HEK293 (cell line): Measurements from ENCODE around the gene PHEX.

Experiments used
- CTCF ChIA-PET: fragments of 350-600 bp; formaldehyde crosslinking; extraction: SDS; loops from one replicate; lab custom pipeline; 2021; ENCODE audit warnings: antibody characterized with exemption; lab: Yijun Ruan, JAX
- POLR2A ChIA-PET: fragments of 300-600 bp; formaldehyde crosslinking; extraction: SDS; loops from one replicate; lab custom pipeline; 2020; ENCODE audit warnings: antibody characterized with exemption, inconsistent platforms; lab: Yijun Ruan, JAX
- H3K27ac ChIP-seq: fragments of 200-500 bp; sonication (Bioruptor generic); 2 replicates; pipeline ENCODE4 v1.5.1; 2014; ENCODE audit warnings: low read depth, low read length, control low read depth, inconsistent platforms; ENCODE audit errors: extremely low read depth
- H3K36me3 ChIP-seq, 2 experiments: fragments of 200-500 bp in 1 of 2; sonication (Bioruptor generic) in 1 of 2; 1 replicate in 1 of 2; 2 replicates in 1 of 2; pipeline ENCODE4 v1.5.1; 2014 to 2017; ENCODE audit warnings: inconsistent platforms in 2 of 2, low read length in 2 of 2; ENCODE audit not compliant: control insufficient read depth in 2 of 2, insufficient read depth in 1 of 2
- H3K4me1 ChIP-seq: fragments of 200-500 bp; sonication (Bioruptor generic); 2 replicates; pipeline ENCODE4 v1.5.1; 2014; ENCODE audit warnings: mild to moderate bottlenecking, low read length, inconsistent platforms; ENCODE audit not compliant: control insufficient read depth, insufficient read depth
- H3K4me3 ChIP-seq: 2 replicates; pipeline ENCODE4 v1.5.1; 2011; ENCODE audit warnings: low read depth, mild to moderate bottlenecking, control low read depth, low read length, moderate library complexity
- H3K9me3 ChIP-seq: fragments of 200-500 bp; sonication (Bioruptor generic); 2 replicates; pipeline ENCODE4 v1.5.1; 2014; ENCODE audit warnings: low read depth, low read length, inconsistent platforms; ENCODE audit not compliant: control insufficient read depth, insufficient read depth
- GFI1B ChIP-seq: fragments of 450-650 bp; formaldehyde crosslinking; IDR thresholded peaks from 2 replicates; pipeline ENCODE4 v1.5.1; 2016; ENCODE audit warnings: missing biosample characterization, missing genetic modification characterization
- SCRT2 ChIP-seq: fragments of 450-650 bp; formaldehyde crosslinking; IDR thresholded peaks from 2 replicates; pipeline ENCODE4 v1.5.1; 2016; ENCODE audit warnings: missing biosample characterization, missing genetic modification characterization
- SETDB1 ChIP-seq: IDR thresholded peaks from one replicate; pipeline ENCODE4 v1.6.1; 2017; ENCODE audit warnings: mild to moderate bottlenecking, low read length, moderate library complexity, mixed read lengths; ENCODE audit not compliant: insufficient read length
- SP7 ChIP-seq: fragments of 450-650 bp; formaldehyde crosslinking; IDR thresholded peaks from 2 replicates; pipeline ENCODE4 v1.5.1; 2016; ENCODE audit warnings: missing biosample characterization, missing genetic modification characterization
- ZBTB11 ChIP-seq: fragments of 450-650 bp; formaldehyde crosslinking; conservative IDR thresholded peaks from 2 replicates; pipeline ENCODE4 v1.5.1; 2016; ENCODE audit warnings: low read depth, missing biosample characterization, missing genetic modification characterization
- ZBTB20 ChIP-seq: fragments of 450-650 bp; formaldehyde crosslinking; IDR thresholded peaks from 2 replicates; pipeline ENCODE4 v1.5.1; 2016; ENCODE audit warnings: missing biosample characterization, missing genetic modification characterization
- ZBTB49 ChIP-seq: fragments of 450-650 bp; formaldehyde crosslinking; IDR thresholded peaks from 2 replicates; pipeline ENCODE4 v1.5.1; 2016; ENCODE audit warnings: missing biosample characterization, missing genetic modification characterization, low read depth
- ZFP37 ChIP-seq: fragments of 450-650 bp; formaldehyde crosslinking; IDR thresholded peaks from 2 replicates; pipeline ENCODE4 v1.5.1; 2016; ENCODE audit warnings: missing biosample characterization, missing genetic modification characterization
- ZNF248 ChIP-seq: fragments of 450-650 bp; formaldehyde crosslinking; IDR thresholded peaks from 2 replicates; pipeline ENCODE4 v1.5.1; 2017; ENCODE audit warnings: missing biosample characterization, missing genetic modification characterization
- ZNF274 ChIP-seq, 2 experiments: fragments of 200-500 bp in 1 of 2; fragments of 450-650 bp in 1 of 2; sonication (Bioruptor generic) in 1 of 2; formaldehyde crosslinking in 1 of 2; IDR thresholded peaks; 2 replicates each; pipeline versions ENCODE4 v1.5.1 to v1.6.1; 2014 to 2016; ENCODE audit warnings: borderline replicate concordance in 1 of 2, inconsistent platforms in 1 of 2, low read length in 1 of 2, missing biosample characterization in 1 of 2, missing genetic modification characterization in 1 of 2
- ZNF335 ChIP-seq: fragments of 450-650 bp; formaldehyde crosslinking; conservative IDR thresholded peaks from 2 replicates; pipeline ENCODE4 v1.5.1; 2016; ENCODE audit warnings: missing biosample characterization, missing genetic modification characterization
- ZNF48 ChIP-seq: fragments of 450-650 bp; formaldehyde crosslinking; IDR thresholded peaks from 2 replicates; pipeline ENCODE4 v1.5.1; 2016; ENCODE audit warnings: missing biosample characterization, missing genetic modification characterization
- ZNF549 ChIP-seq: fragments of 450-650 bp; IDR thresholded peaks from 2 replicates; pipeline ENCODE4 v1.5.1; 2018; ENCODE audit warnings: missing biosample characterization, missing genetic modification characterization, mild to moderate bottlenecking, inconsistent platforms, moderate library complexity
- ZNF654 ChIP-seq: fragments of 450-650 bp; formaldehyde crosslinking; IDR thresholded peaks from 2 replicates; pipeline ENCODE4 v1.5.1; 2016; ENCODE audit warnings: low read depth, missing biosample characterization, missing genetic modification characterization
- ZNF658 ChIP-seq: fragments of 450-650 bp; formaldehyde crosslinking; IDR thresholded peaks from 2 replicates; pipeline ENCODE4; 2016; ENCODE audit warnings: missing biosample characterization, missing genetic modification characterization
- ZNF830 ChIP-seq: fragments of 450-650 bp; IDR thresholded peaks from 2 replicates; pipeline ENCODE4 v1.5.0; 2018; ENCODE audit warnings: missing biosample characterization, missing genetic modification characterization, low read depth, mild to moderate bottlenecking, moderate library complexity
- ZNF837 ChIP-seq: fragments of 450-650 bp; formaldehyde crosslinking; IDR thresholded peaks from 2 replicates; pipeline ENCODE4 v1.5.1; 2016; ENCODE audit warnings: missing biosample characterization, missing genetic modification characterization
- TF ChIP-seq, protein P1 (sequence below): fragments of 450-650 bp; formaldehyde crosslinking; IDR thresholded peaks from 2 replicates; pipeline ENCODE4 v1.5.1; 2016; ENCODE audit warnings: missing biosample characterization, missing genetic modification characterization
- TF ChIP-seq, protein P2 (sequence below): fragments of 450-650 bp; formaldehyde crosslinking; IDR thresholded peaks from 2 replicates; pipeline ENCODE4 v1.5.1; 2016; ENCODE audit warnings: missing biosample characterization, missing genetic modification characterization

Gene PHEX

DNA sequence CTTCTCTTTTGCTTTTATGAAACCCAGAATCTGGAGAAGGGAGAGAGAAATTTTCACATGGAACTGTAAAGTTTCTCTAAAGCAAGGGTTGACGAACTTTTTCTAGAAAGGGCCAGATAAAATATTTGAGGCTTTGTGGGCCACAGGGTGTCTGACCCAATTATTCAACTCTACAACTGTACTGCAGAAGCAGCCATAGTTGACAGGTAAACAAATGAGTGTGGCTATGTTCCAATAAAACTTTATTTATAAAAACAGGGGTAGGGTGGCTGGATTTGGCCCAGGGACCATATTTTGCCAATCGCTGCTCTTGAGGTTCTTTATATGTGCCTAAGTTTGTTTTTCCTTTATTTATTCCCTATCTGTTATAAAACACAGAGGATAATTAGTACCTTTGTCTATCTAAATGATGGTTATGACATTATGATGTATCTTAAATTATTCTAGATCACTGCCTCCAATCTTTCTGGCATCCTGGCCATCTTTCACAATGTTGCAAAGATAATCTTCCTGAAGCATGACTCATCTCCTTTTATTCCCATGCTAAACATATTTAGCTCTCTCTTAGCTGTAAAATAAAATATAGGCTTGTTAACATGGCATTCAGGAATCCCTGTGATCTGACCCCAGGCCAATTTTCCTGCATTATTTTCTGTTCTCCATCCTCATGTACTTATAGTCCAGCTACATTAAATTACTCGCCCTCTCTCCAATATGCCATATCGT lies 133.8 kb downstream of the PHEX start:
- POLR2A ChIA-PET, result no interaction called here
- CTCF ChIA-PET, result no interaction called here
- Histone ChIP-seq H3K4me3 (no peak overlapping the region), H3K9me3 (no peaks in the 10 kb centered on the region), H3K4me1 (no peaks in the 10 kb centered on the region), H3K27ac (no peak overlapping the region), H3K36me3 (no peaks in the 10 kb centered on the region)
- no peak for TF ChIP-seq ZNF654 (tag by site-specific recombination)
- TF ChIP-seq SP7, result peak; percentile 61
- TF ChIP-seq, all 188 proteins: peak for 1

DNA sequence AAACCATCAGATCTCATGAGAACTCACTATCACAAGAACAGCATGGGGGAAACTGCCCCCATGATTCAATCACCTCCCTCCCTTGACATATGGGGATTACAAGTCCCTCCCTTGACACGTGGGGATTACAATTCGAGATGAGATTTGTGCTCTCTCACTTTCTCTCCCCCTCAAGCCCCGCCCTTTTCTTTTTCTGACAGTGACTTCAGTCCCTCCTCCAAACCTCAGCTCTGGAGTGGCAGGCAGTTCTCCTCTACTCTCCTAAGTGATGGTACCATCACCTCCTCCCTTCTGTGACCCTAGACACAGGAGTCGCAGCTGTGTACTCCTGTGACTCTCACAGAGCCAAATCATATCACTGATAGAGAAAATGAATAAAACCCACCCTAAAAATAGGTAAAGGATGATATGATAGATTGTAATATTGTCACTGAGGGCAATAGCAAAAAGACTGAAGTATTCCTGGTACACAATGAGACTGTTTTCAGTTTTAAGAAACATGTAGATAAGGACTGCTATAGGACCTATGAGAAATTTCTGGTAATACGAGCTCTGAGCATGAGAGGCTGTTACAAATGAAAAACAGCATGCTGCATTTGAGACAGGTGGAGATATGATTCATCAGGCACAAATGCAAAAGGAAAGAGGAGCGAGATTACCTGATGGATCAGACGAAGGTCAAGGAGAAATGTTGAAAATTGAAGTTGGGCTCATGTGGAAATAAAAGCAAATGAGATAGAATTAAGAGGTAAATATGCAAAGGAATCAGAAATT lies 139.3 kb downstream of the PHEX start:
- no peaks in the 10 kb centered on the region for H3K9me3 ChIP-seq
- TF ChIP-seq SETDB1 (peak; percentile 18), ZBTB11 (tag by site-specific recombination) (no peak)
- TF ChIP-seq, all 188 proteins: peak for 1
- Histone ChIP-seq H3K4me1 (no peaks in the 10 kb centered on the region), H3K27ac (no peak overlapping the region), H3K36me3 (no peaks in the 10 kb centered on the region), H3K4me3 (no peak overlapping the region)
- ChIA-PET POLR2A (no interaction called here), CTCF (no interaction called here)

DNA sequence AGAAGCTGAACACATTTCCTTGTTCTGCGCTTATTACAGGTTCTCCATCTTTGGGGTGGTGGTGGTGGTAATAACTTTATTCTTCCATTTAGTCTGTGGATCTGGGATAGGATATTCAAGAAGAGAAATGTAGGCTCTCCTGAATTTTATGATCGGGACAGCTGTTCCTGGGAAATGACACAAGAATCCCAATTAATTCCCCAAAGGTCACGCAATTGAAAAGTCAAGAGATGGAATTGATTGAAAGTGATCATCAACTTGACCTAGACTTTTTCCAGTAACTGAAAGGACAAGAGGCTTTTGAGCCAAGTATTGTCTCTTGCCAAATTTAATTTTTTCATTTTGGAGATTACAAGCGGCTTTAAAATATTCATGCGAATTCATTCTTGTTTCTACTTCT lies 141.8 kb downstream of the PHEX start:
- H3K4me1 ChIP-seq, result no peaks in the 10 kb centered on the region
- H3K36me3 ChIP-seq, result no peaks in the 10 kb centered on the region
- no peak overlapping the region for H3K4me3 ChIP-seq
- no peak overlapping the region for H3K27ac ChIP-seq
- TF ChIP-seq, protein P1, sequence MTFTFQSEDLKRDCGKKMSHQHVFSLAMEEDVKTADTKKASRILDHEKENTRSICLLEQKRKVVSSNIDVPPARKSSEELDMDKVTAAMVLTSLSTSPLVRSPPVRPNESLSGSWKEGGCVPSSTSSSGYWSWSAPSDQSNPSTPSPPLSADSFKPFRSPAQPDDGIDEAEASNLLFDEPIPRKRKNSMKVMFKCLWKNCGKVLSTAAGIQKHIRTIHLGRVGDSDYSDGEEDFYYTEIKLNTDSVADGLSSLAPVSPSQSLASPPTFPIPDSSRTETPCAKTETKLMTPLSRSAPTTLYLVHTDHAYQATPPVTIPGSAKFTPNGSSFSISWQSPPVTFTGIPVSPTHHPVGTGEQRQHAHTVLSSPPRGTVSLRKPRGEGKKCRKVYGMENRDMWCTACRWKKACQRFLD (tag by site-specific recombination), result no peak
- TF ChIP-seq ZBTB49 (tag by site-specific recombination) (no peak), ZNF248 (no peak), ZNF48 (tag by site-specific recombination) (no peak), ZNF549 (tag by site-specific recombination) (no peak), ZBTB20 (tag by site-specific recombination) (no peak), ZFP37 (no peak), ZNF837 (no peak), SCRT2 (tag by site-specific recombination) (no peak), ZNF335 (tag by site-specific recombination) (no peak), ZNF658 (tag by site-specific recombination) (no peak), ZNF830 (no peak), ZNF274 (IDR thresholded peaks at IDR 0.05; ENCODE audit: low read length) (no peak), ZNF274 (tag by site-specific recombination; IDR thresholded peaks at IDR 0.05; ENCODE audit: borderline replicate concordance) (no peak), GFI1B (tag by site-specific recombination) (no peak)
- TF ChIP-seq, protein P2, sequence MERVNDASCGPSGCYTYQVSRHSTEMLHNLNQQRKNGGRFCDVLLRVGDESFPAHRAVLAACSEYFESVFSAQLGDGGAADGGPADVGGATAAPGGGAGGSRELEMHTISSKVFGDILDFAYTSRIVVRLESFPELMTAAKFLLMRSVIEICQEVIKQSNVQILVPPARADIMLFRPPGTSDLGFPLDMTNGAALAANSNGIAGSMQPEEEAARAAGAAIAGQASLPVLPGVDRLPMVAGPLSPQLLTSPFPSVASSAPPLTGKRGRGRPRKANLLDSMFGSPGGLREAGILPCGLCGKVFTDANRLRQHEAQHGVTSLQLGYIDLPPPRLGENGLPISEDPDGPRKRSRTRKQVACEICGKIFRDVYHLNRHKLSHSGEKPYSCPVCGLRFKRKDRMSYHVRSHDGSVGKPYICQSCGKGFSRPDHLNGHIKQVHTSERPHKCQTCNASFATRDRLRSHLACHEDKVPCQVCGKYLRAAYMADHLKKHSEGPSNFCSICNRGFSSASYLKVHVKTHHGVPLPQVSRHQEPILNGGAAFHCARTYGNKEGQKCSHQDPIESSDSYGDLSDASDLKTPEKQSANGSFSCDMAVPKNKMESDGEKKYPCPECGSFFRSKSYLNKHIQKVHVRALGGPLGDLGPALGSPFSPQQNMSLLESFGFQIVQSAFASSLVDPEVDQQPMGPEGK (tag by site-specific recombination), result no peak
- POLR2A ChIA-PET, result no interaction called here
- H3K9me3 ChIP-seq, result no peaks in the 10 kb centered on the region
- CTCF ChIA-PET, result interaction anchor here (0.6 kb wide), 1 partner anchor 92 kb away, joined by 3 read pairs; no protein-coding TSS in a partner anchor
